ENCODE results near the gene HOATZ.
A peak's percentile ranks its signal among the peaks of the same experiment; 100 is the strongest.

The HOATZ gene

DNA sequence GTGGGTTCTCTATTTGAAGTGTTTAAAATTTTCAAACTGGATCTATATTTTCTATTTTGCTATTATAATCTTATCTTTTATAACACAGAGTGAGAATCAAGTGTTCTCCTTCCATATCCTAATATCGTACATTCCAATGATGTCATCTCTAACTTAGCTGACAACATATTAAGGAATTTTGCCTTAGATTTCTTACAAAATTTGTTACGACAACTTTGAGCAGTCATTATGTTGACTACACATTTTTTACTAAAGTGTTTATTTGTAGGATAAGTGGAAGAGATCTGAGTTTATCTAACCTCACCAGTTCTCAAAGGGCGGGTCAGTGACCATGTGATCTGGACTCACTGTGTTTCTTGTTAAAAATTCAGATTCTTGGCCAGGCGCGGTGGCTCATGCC is 15.1 kb upstream of the HOATZ start:
- H3K4me3 ChIP-seq (ENCODE audit: low read depth, low read length) = no peak overlapping the region
- no peak for DNase-seq (ENCODE audit: low read depth)
- TF ChIP-seq, protein P1, sequence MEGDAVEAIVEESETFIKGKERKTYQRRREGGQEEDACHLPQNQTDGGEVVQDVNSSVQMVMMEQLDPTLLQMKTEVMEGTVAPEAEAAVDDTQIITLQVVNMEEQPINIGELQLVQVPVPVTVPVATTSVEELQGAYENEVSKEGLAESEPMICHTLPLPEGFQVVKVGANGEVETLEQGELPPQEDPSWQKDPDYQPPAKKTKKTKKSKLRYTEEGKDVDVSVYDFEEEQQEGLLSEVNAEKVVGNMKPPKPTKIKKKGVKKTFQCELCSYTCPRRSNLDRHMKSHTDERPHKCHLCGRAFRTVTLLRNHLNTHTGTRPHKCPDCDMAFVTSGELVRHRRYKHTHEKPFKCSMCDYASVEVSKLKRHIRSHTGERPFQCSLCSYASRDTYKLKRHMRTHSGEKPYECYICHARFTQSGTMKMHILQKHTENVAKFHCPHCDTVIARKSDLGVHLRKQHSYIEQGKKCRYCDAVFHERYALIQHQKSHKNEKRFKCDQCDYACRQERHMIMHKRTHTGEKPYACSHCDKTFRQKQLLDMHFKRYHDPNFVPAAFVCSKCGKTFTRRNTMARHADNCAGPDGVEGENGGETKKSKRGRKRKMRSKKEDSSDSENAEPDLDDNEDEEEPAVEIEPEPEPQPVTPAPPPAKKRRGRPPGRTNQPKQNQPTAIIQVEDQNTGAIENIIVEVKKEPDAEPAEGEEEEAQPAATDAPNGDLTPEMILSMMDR (IDR thresholded peaks at IDR 0.05; ENCODE audit: low read depth, low read length, missing control alignments) = no peak
- in situ Hi-C loops (cut with HindIII; ENCODE audit: low sequenced_read_pairs) = no loop called here

DNA sequence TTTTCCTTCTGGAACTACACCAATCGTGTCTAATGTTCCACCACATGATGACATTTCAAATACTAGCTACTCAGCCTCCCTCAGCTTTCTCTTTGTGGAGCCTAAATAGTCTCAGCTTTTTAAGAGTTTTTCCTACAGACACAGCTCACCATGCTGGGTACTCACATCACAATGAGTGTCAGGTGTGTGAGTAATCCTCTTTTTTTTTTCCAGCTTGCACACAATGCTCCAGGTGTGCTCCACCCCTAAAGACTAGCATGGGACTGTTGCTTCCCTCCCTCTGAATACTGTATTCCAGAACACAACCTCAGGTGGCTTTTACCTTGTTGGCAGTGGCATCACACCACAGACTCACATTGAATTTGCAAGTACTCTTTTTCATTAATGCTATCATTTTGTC is 14.1 kb upstream of the HOATZ start:
- TF ChIP-seq, protein P1 (IDR thresholded peaks at IDR 0.05; ENCODE audit: low read depth, low read length, missing control alignments) = no peak
- DNase-seq (ENCODE audit: low read depth) = no peak
- in situ Hi-C loops (cut with HindIII; ENCODE audit: low sequenced_read_pairs) = no loop called here
- no peak overlapping the region for H3K4me3 ChIP-seq (ENCODE audit: low read depth, low read length)

DNA sequence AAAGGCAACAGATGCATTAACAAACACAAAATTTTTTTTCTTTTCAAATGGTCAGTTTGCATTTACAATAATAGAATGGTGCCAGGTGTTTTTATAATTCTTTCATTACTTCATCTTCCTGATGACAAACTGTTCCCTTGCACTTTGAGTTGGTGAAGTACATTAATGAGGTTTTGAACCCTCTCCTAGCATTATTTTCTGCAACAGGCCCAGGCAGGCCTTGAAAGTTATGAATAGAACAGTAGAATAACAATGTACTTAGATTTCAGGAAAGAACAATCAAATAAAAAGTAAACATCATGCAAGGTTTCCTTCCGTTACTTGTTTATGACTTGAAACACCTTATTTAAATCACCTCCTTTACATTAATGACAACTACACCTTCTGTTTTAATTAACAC is 12.0 kb upstream of the HOATZ start:
- no peak for DNase-seq (ENCODE audit: low read depth)
- TF ChIP-seq, protein P1 (IDR thresholded peaks at IDR 0.05; ENCODE audit: low read depth, low read length, missing control alignments) = no peak
- in situ Hi-C loops (cut with HindIII; ENCODE audit: low sequenced_read_pairs) = no loop called here
- no peak overlapping the region for H3K4me3 ChIP-seq (ENCODE audit: low read depth, low read length)

GRCh38 chr11:111510311-111510710 is 4.3 kb upstream of the HOATZ start:
- H3K4me3 ChIP-seq (ENCODE audit: low read depth, low read length) = no peak overlapping the region
- in situ Hi-C loops (cut with HindIII; ENCODE audit: low sequenced_read_pairs) = no loop called here
- no peak for DNase-seq (ENCODE audit: low read depth)
- TF ChIP-seq, protein P1 (IDR thresholded peaks at IDR 0.05; ENCODE audit: low read depth, low read length, missing control alignments) = no peak

- H3K4me3 ChIP-seq (ENCODE audit: low read depth, low read length) = peak within 1 kb of the TSS; percentile 39
- in situ Hi-C loops (cut with HindIII; ENCODE audit: low sequenced_read_pairs) = no loop called here
- TF ChIP-seq, protein P1 (IDR thresholded peaks at IDR 0.05; ENCODE audit: low read depth, low read length, missing control alignments) = no peak
- no peak for DNase-seq (ENCODE audit: low read depth)
Measured at GRCh38 chr11:111512296-111513239, 2.0 kb upstream of the HOATZ start, which contains the start of gene BTG4. BTG4 (minus strand) TSS chr11:111512386; CDS start chr11:111498776, 13,610 bp downstream.

GRCh38 chr11:111513240-111513605 is 1.4 kb upstream of the HOATZ start:
- H3K4me3 ChIP-seq (ENCODE audit: low read depth, low read length) = no peak overlapping the region
- TF ChIP-seq, protein P1 (IDR thresholded peaks at IDR 0.05; ENCODE audit: low read depth, low read length, missing control alignments) = no peak
- DNase-seq (ENCODE audit: low read depth) = no peak
- in situ Hi-C loops (cut with HindIII; ENCODE audit: low sequenced_read_pairs) = no loop called here

All from astrocyte of the cerebellum (primary cell).